CD1c-positive myeloid dendritic cell (primary cell): ENCODE measurements around the gene AFF4.

ENCODE experiments used
- DNase-seq: peaks from one replicate; pipeline ENCODE4 v3.0.0-alpha.2; 2016; ENCODE audit errors: extremely low spot score

AFF4 gene

GRCh38 chr5:132827943-132828673 lies 135.3 kb downstream of the AFF4 start:
- no peak for DNase-seq

- no peak for DNase-seq
These were observed 136.9 kb downstream of the AFF4 start for GRCh38 chr5:132826424-132827082.

GRCh38 chr5:132825834-132826391 lies 137.5 kb downstream of the AFF4 start:
- no peak for DNase-seq
